Astrocyte (in vitro differentiated cells and primary cell): ENCODE measurements around the gene DPM1. TPM values are rescaled to one million over a fixed set of nuclear protein-coding genes. Genes with fewer than 3 reads are reported as not detected.

Source experiments
- DNase-seq: peaks from one replicate; pipeline ENCODE4 v3.0.0-alpha.2; 2010; ENCODE audit warnings: low read depth
- FAIRE-seq: peaks from 2 replicates; lab custom pipeline; 2011; peaks lifted over from hg19 to GRCh38; lab: Jason Lieb, UNC
- H2AFZ ChIP-seq: 2 replicates; pipeline ENCODE4 v1.6.0; 2012; ENCODE audit warnings: low read depth, low read length, inconsistent platforms
- H3K27ac ChIP-seq: 2 replicates; pipeline ENCODE4 v1.5.1; 2011; ENCODE audit warnings: low read depth, low read length, inconsistent platforms
- H3K27me3 ChIP-seq: 2 replicates; pipeline ENCODE4 v1.6.0; 2011; ENCODE audit warnings: low read length, inconsistent platforms; ENCODE audit not compliant: insufficient read depth
- H3K36me3 ChIP-seq: 2 replicates; pipeline ENCODE4 v1.5.1; 2011; ENCODE audit warnings: low read length, inconsistent platforms; ENCODE audit not compliant: insufficient read depth
- H3K4me1 ChIP-seq: 2 replicates; pipeline ENCODE4 v1.5.1; 2011; ENCODE audit warnings: low read length, inconsistent platforms; ENCODE audit not compliant: insufficient read depth
- H3K4me2 ChIP-seq: 2 replicates; pipeline ENCODE4 v1.6.0; 2012; ENCODE audit warnings: low read length, inconsistent platforms
- H3K4me3 ChIP-seq: 2 replicates; pipeline ENCODE4 v1.5.1; 2011; ENCODE audit warnings: low read depth, mild to moderate bottlenecking, low read length, inconsistent platforms; ENCODE audit not compliant: insufficient read depth
- H3K79me2 ChIP-seq: 2 replicates; pipeline ENCODE4 v1.6.0; 2012; ENCODE audit warnings: mild to moderate bottlenecking, low read length, inconsistent platforms; ENCODE audit not compliant: insufficient read depth
- H3K9ac ChIP-seq: 2 replicates; pipeline ENCODE4 v1.6.0; 2012; ENCODE audit warnings: mild to moderate bottlenecking, low read length, inconsistent platforms
- H3K9me3 ChIP-seq: 2 replicates; pipeline ENCODE4 v1.5.1; 2012; ENCODE audit warnings: low read depth, mild to moderate bottlenecking, low read length, inconsistent platforms; ENCODE audit not compliant: insufficient read depth
- H4K20me1 ChIP-seq: 2 replicates; pipeline ENCODE4 v1.6.0; 2012; ENCODE audit warnings: low read length, inconsistent platforms; ENCODE audit not compliant: insufficient read depth
- H3K27ac Mint-ChIP-seq: one replicate; pipeline ENCODE4 v1.8.0; 2021; ENCODE audit warnings: mild to moderate bottlenecking, mixed read lengths; ENCODE audit not compliant: unreplicated experiment
- H3K27me3 Mint-ChIP-seq: one replicate; pipeline ENCODE4 v1.8.0; 2021; ENCODE audit warnings: low read depth, mixed read lengths; ENCODE audit not compliant: unreplicated experiment
- H3K36me3 Mint-ChIP-seq: one replicate; pipeline ENCODE4 v1.8.0; 2021; ENCODE audit warnings: low read depth, mixed read lengths; ENCODE audit not compliant: unreplicated experiment
- H3K4me1 Mint-ChIP-seq: one replicate; pipeline ENCODE4 v1.8.0; 2021; ENCODE audit warnings: low read depth, mixed read lengths; ENCODE audit not compliant: unreplicated experiment
- H3K4me3 Mint-ChIP-seq: one replicate; pipeline ENCODE4 v1.8.0; 2021; ENCODE audit warnings: mild to moderate bottlenecking, moderate library complexity, mixed read lengths; ENCODE audit not compliant: unreplicated experiment
- H3K9me3 Mint-ChIP-seq: one replicate; pipeline ENCODE4 v1.8.0; 2021; ENCODE audit warnings: mild to moderate bottlenecking, mixed read lengths; ENCODE audit not compliant: unreplicated experiment
- CTCF ChIP-seq: IDR thresholded peaks from 2 replicates; pipeline ENCODE4 v1.5.1; 2011; ENCODE audit warnings: low read depth, mild to moderate bottlenecking, inconsistent platforms, low read length, moderate library complexity; ENCODE audit not compliant: insufficient read depth
- EZH2 ChIP-seq: IDR thresholded peaks from 2 replicates; pipeline ENCODE4 v1.6.1; 2012; ENCODE audit warnings: mild to moderate bottlenecking, low read length, inconsistent platforms; ENCODE audit not compliant: insufficient read depth
- total RNA-seq: library from RNA; stranded (reverse); gene quantifications from 2 replicates; pipeline ENCODE4 v1.2.1, GENCODE V29; 2021

The DPM1 gene
- total RNA-seq, 1 donor from 2014 or later, result 63.4 TPM

GRCh38 chr20:50916257-50916656, 42.1 kb downstream of the DPM1 start:
- no peaks in the 10 kb centered on the region for H3K9me3 Mint-ChIP-seq
- H3K4me3 ChIP-seq, result no peak overlapping the region

GRCh38 chr20:50915424-50915823, 42.9 kb downstream of the DPM1 start:
- H2AFZ ChIP-seq, result no peak overlapping the region
- H3K9ac ChIP-seq, result no peak overlapping the region
- H3K4me1 Mint-ChIP-seq, result peaks cover 65% of the 10 kb centered on the region
- peak; percentile 36 for DNase-seq
- H3K27me3 Mint-ChIP-seq, result no peaks in the 10 kb centered on the region
- peaks cover 38% of the 10 kb centered on the region for H3K4me1 ChIP-seq
- H3K36me3 Mint-ChIP-seq, result peaks cover 10% of the 10 kb centered on the region
- H3K79me2 ChIP-seq, result peaks cover 100% of the 10 kb centered on the region
- H3K36me3 ChIP-seq, result peaks cover 3% of the 10 kb centered on the region
- peaks cover 100% of the 10 kb centered on the region for H4K20me1 ChIP-seq
- H3K4me3 Mint-ChIP-seq, result no peak overlapping the region
- peak overlapping the region; percentile 29 for H3K27ac Mint-ChIP-seq
- H3K27ac ChIP-seq, result no peak overlapping the region
- H3K4me2 ChIP-seq, result peak overlapping the region; percentile 47
- FAIRE-seq, result no peak
- H3K9me3 ChIP-seq, result no peaks in the 10 kb centered on the region
- H3K9me3 Mint-ChIP-seq, result no peaks in the 10 kb centered on the region
- no peak overlapping the region for H3K4me3 ChIP-seq
- H3K27me3 ChIP-seq, result no peaks in the 10 kb centered on the region
- no peak for TF ChIP-seq EZH2
- TF ChIP-seq CTCF, result no peak

More at GRCh38 chr20:50916257-50916656, 42.1 kb downstream of the DPM1 start:
- H3K4me3 Mint-ChIP-seq, result no peak overlapping the region
- H3K9me3 ChIP-seq, result no peaks in the 10 kb centered on the region
- FAIRE-seq, result no peak
- no peaks in the 10 kb centered on the region for H3K27me3 Mint-ChIP-seq
- no peak for TF ChIP-seq EZH2
- no peak for TF ChIP-seq CTCF
- peaks cover 3% of the 10 kb centered on the region for H3K36me3 ChIP-seq
- H3K4me2 ChIP-seq, result peak overlapping the region; percentile 12
- H3K27ac ChIP-seq, result peak overlapping the region; percentile 11
- H2AFZ ChIP-seq, result no peak overlapping the region
- H3K79me2 ChIP-seq, result peaks cover 100% of the 10 kb centered on the region
- H3K4me1 ChIP-seq, result peaks cover 37% of the 10 kb centered on the region
- H3K27ac Mint-ChIP-seq, result peak overlapping the region; percentile 84
- H3K36me3 Mint-ChIP-seq, result peaks cover 8% of the 10 kb centered on the region
- H3K27me3 ChIP-seq, result no peaks in the 10 kb centered on the region
- peak; percentile 36 for DNase-seq
- H4K20me1 ChIP-seq, result peaks cover 100% of the 10 kb centered on the region
- peaks cover 59% of the 10 kb centered on the region for H3K4me1 Mint-ChIP-seq
- H3K9ac ChIP-seq, result no peak overlapping the region

- Mint-ChIP-seq H3K27me3 (no peaks in the 10 kb centered on the region), H3K4me3 (peak overlapping the region; percentile 37), H3K27ac (peak overlapping the region; percentile 4), H3K36me3 (peaks cover 10% of the 10 kb centered on the region), H3K9me3 (no peaks in the 10 kb centered on the region), H3K4me1 (peaks cover 69% of the 10 kb centered on the region)
- H3K9me3 ChIP-seq, result no peaks in the 10 kb centered on the region
- no peaks in the 10 kb centered on the region for H3K27me3 ChIP-seq
- no peak overlapping the region for H3K4me3 ChIP-seq
- peaks cover 2% of the 10 kb centered on the region for H3K36me3 ChIP-seq
- FAIRE-seq, result no peak
- H3K4me1 ChIP-seq, result peaks cover 38% of the 10 kb centered on the region
- peak overlapping the region; percentile 1 for H3K9ac ChIP-seq
- peaks cover 100% of the 10 kb centered on the region for H4K20me1 ChIP-seq
- H3K79me2 ChIP-seq, result peaks cover 100% of the 10 kb centered on the region
- no peak for TF ChIP-seq CTCF
- H3K4me2 ChIP-seq, result peak overlapping the region; percentile 41
- peak overlapping the region; percentile 25 for H3K27ac ChIP-seq
- no peak overlapping the region for H2AFZ ChIP-seq
- peak; percentile 83 for DNase-seq
Measured at GRCh38 chr20:50913690-50914375, 44.5 kb downstream of the DPM1 start.
